Tracheal epithelial cell (primary cell): ENCODE data around the gene NEDD4. TPM values are rescaled to one million over a fixed set of nuclear protein-coding genes. Genes with fewer than 3 reads are reported as not detected.

Experiments
- total RNA-seq: library from RNA; depleted of rRNA; stranded (reverse); fragments of >200 nt; gene quantifications from 2 replicates; pipeline ENCODE4 v1.2.1, GENCODE V29; 2014

The NEDD4 gene
- total RNA-seq: 27.3 and 32.5 TPM in 2 replicates

DNA sequence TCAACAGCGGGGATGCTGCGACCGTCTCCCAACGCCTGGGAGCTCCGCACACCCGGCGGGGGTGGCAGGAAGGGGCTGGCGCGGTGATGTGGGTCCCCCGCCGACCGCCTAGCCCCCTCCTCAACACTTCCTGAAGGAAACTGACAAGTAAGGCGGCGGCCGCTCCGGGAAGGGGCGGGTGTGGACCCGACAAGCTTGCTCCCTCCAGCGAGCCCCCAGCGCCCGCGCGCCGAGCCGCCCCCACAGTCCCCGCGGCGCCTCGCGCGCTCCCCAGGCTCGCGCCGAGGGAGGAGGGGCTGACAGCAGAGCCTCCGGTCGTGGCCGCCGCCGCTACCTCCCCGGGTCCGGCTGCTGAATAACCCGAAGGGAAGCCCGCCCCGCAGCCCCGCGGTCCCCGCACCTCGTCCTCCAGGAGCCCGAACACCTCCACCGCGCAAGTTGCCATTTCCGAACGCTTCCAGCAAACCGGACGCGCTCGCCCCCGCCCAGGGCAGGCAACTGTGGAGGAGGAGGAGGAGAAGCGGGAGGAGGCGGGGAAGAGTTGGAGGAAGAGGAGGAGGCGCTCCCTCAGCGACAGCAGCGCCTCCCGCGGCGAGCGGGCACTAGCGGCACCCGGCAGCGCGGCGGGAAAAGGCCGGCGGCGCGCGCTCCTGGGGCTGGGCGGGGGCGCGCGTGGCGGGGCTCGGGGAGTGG, at the start of gene NEDD4:
NEDD4 (minus strand) TSS at position 502 of the 693 bp plus-strand sequence; CDS start at position 445, 57 bp downstream.

